IMR-90 (cell line): Measurements from ENCODE around the gene KRT73. TPM values are rescaled to one million over a fixed set of nuclear protein-coding genes. Genes with fewer than 3 reads are reported as not detected.

ENCODE experiments used
- ATAC-seq: fragments of 200-7000 bp; cut with Tn5 transposase; 2 replicates; pipeline ENCODE4 v1.9.1; 2020; ENCODE audit warnings: low read depth, mild to moderate bottlenecking, moderate library complexity
- BruUV-seq: library from RNA; stranded (reverse); fragments of 400-500 nt; replicated peaks from 2 replicates; lab custom pipeline; 2021; lab: Mats Ljungman, UMichigan
- CTCF ChIA-PET: fragments of 300-600 bp; formaldehyde crosslinking; extraction: SDS; loops from one replicate; lab custom pipeline; 2021; ENCODE audit warnings: antibody characterized with exemption; lab: Yijun Ruan, JAX
- POLR2A ChIA-PET: fragments of 300-600 bp; sonication (Branson Sonifier 250); formaldehyde crosslinking; loops from one replicate; lab custom pipeline; 2022; ENCODE audit warnings: antibody characterized with exemption; ENCODE audit not compliant: unreplicated experiment; lab: Charles Lee
- DNase-seq: peaks from one replicate; pipeline ENCODE4 v3.0.0; 2013
- H2AFZ ChIP-seq: replicated peaks from 2 replicates; pipeline ENCODE3; 2013; ENCODE audit warnings: low read length, mild to moderate bottlenecking; ENCODE audit not compliant: poor library complexity
- H2AK5ac ChIP-seq: 2 replicates; pipeline ENCODE4 v1.6.1; 2013; ENCODE audit warnings: low read depth, low read length, inconsistent platforms
- H2AK9ac ChIP-seq: replicated peaks from 2 replicates; pipeline ENCODE3; 2013; ENCODE audit warnings: mild to moderate bottlenecking, low read depth, low read length, moderate library complexity; ENCODE audit not compliant: poor library complexity
- H2BK120ac ChIP-seq: 2 replicates; pipeline ENCODE4 v1.6.1; 2013; ENCODE audit warnings: low read depth, low read length, inconsistent platforms
- H2BK15ac ChIP-seq: 3 replicates; pipeline ENCODE4 v1.6.1; 2013; ENCODE audit warnings: low read depth, low read length, inconsistent platforms
- H2BK20ac ChIP-seq: 2 replicates; pipeline ENCODE4 v1.6.1; 2013; ENCODE audit warnings: low read depth, mild to moderate bottlenecking, inconsistent platforms, low read length, moderate library complexity
- H2BK5ac ChIP-seq: 2 replicates; pipeline ENCODE4 v1.6.1; 2013; ENCODE audit warnings: mild to moderate bottlenecking, low read depth, low read length, inconsistent platforms; ENCODE audit not compliant: poor library complexity, severe bottlenecking
- H3K14ac ChIP-seq: replicated peaks from 2 replicates; pipeline ENCODE4 v1.6.1; 2013; ENCODE audit warnings: low read depth, low read length, inconsistent platforms
- H3K18ac ChIP-seq: 2 replicates; pipeline ENCODE4 v1.6.1; 2013; ENCODE audit warnings: low read depth, low read length, control low read depth
- H3K23ac ChIP-seq: 2 replicates; pipeline ENCODE4 v1.6.1; 2013; ENCODE audit warnings: low read depth, low read length, inconsistent platforms
- H3K27ac ChIP-seq: 2 replicates; pipeline ENCODE4 v1.5.1; 2013; ENCODE audit warnings: mild to moderate bottlenecking, control low read depth, low read length; ENCODE audit not compliant: insufficient read depth
- H3K27me3 ChIP-seq: 2 replicates; pipeline ENCODE4 v1.6.1; 2013; ENCODE audit warnings: low read length; ENCODE audit not compliant: control insufficient read depth, insufficient read depth
- H3K36me3 ChIP-seq: 2 replicates; pipeline ENCODE4 v1.6.1; 2013; ENCODE audit warnings: low read length, mixed read lengths; ENCODE audit not compliant: control insufficient read depth, insufficient read depth
- H3K4ac ChIP-seq: 2 replicates; pipeline ENCODE4 v1.6.1; 2013; ENCODE audit warnings: low read depth, low read length, inconsistent platforms
- H3K4me1 ChIP-seq: 2 replicates; pipeline ENCODE4 v1.6.1; 2013; ENCODE audit warnings: low read length, mixed read lengths; ENCODE audit not compliant: control insufficient read depth, insufficient read depth
- H3K4me2 ChIP-seq: 2 replicates; pipeline ENCODE4 v1.6.1; 2013; ENCODE audit warnings: low read depth, mild to moderate bottlenecking, control low read depth, low read length, moderate library complexity
- H3K4me3 ChIP-seq: 2 replicates; pipeline ENCODE4 v1.5.1; 2013; ENCODE audit warnings: low read depth, mild to moderate bottlenecking, control low read depth, low read length, moderate library complexity; ENCODE audit not compliant: insufficient read depth
- H3K56ac ChIP-seq: 2 replicates; pipeline ENCODE4 v1.6.1; 2013; ENCODE audit warnings: low read length, inconsistent platforms; ENCODE audit not compliant: insufficient read depth; ENCODE audit errors: extremely low read depth
- H3K79me1 ChIP-seq, 2 experiments: 2 replicates each; pipeline ENCODE4 v1.6.1; 2013; ENCODE audit warnings: low read length in 2 of 2, inconsistent platforms in 1 of 2, low read depth in 1 of 2
- H3K9ac ChIP-seq: 2 replicates; pipeline ENCODE4 v1.6.1; 2013; ENCODE audit warnings: low read depth, low read length, control low read depth
- H3K9me1 ChIP-seq: 2 replicates; pipeline ENCODE4 v1.6.1; 2013; ENCODE audit warnings: low read length, inconsistent platforms; ENCODE audit not compliant: insufficient read depth
- H3K9me3 ChIP-seq: 2 replicates; pipeline ENCODE4 v1.6.1; 2013; ENCODE audit warnings: low read length; ENCODE audit not compliant: control insufficient read depth, insufficient read depth
- H4K20me1 ChIP-seq: 2 replicates; pipeline ENCODE4 v1.6.1; 2013; ENCODE audit warnings: low read length, inconsistent platforms; ENCODE audit not compliant: insufficient read depth
- H4K5ac ChIP-seq: 2 replicates; pipeline ENCODE4 v1.6.1; 2013; ENCODE audit warnings: mild to moderate bottlenecking, low read depth, low read length, control low read depth
- H4K8ac ChIP-seq, 2 experiments: 2 replicates each; pipeline ENCODE4 v1.6.1; 2013; ENCODE audit warnings: low read depth in 2 of 2, low read length in 2 of 2, control low read depth in 1 of 2, inconsistent platforms in 1 of 2
- H4K91ac ChIP-seq: 2 replicates; pipeline ENCODE4 v1.6.1; 2013; ENCODE audit warnings: low read depth, low read length, inconsistent platforms; ENCODE audit not compliant: insufficient read depth
- BHLHE40 ChIP-seq: fragments of 150-350 bp; IDR thresholded peaks from 2 replicates; pipeline ENCODE4 v1.6.1; 2016; ENCODE audit warnings: mild to moderate bottlenecking, low read depth, low read length
- CEBPB ChIP-seq: IDR thresholded peaks from 2 replicates; pipeline ENCODE4 v1.6.1; 2012; ENCODE audit warnings: low read depth, low read length, improper control_type of control experiment
- CHD1 ChIP-seq: IDR thresholded peaks from 2 replicates; pipeline ENCODE4 v1.6.1; 2012; ENCODE audit warnings: low read depth, low read length, improper control_type of control experiment
- CTCF ChIP-seq: conservative IDR thresholded peaks from 2 replicates; pipeline ENCODE4 v1.5.1; 2012; ENCODE audit warnings: mild to moderate bottlenecking, low read depth, low read length, improper control_type of control experiment
- ELK1 ChIP-seq: fragments of 150-350 bp; IDR thresholded peaks from 2 replicates; pipeline ENCODE4 v1.6.1; 2016; ENCODE audit warnings: low read depth, mild to moderate bottlenecking, low read length, moderate library complexity, borderline replicate concordance
- FOS ChIP-seq: fragments of 150-350 bp; IDR thresholded peaks from 2 replicates; pipeline ENCODE4 v1.6.1; 2016; ENCODE audit warnings: low read depth, low read length
- MAFK ChIP-seq: IDR thresholded peaks from 2 replicates; pipeline ENCODE4 v1.6.1; 2012; ENCODE audit warnings: low read depth, low read length, improper control_type of control experiment
- MAZ ChIP-seq: IDR thresholded peaks from 2 replicates; pipeline ENCODE4 v1.6.1; 2012; ENCODE audit warnings: low read depth, mild to moderate bottlenecking, low read length, improper control_type of control experiment, moderate library complexity, borderline replicate concordance
- MXI1 ChIP-seq: IDR thresholded peaks from 2 replicates; pipeline ENCODE4 v1.6.1; 2012; ENCODE audit warnings: low read depth, mild to moderate bottlenecking, low read length, moderate library complexity, borderline replicate concordance
- NFE2L2 ChIP-seq: fragments of 150-350 bp; IDR thresholded peaks from 2 replicates; pipeline ENCODE4 v1.6.1; 2016; ENCODE audit warnings: low read depth, mild to moderate bottlenecking, low read length
- POLR2A ChIP-seq: IDR thresholded peaks from 2 replicates; pipeline ENCODE4 v1.6.1; 2012; ENCODE audit warnings: mild to moderate bottlenecking, low read depth, low read length
- RAD21 ChIP-seq: IDR thresholded peaks from 2 replicates; pipeline ENCODE4 v1.6.1; 2012; ENCODE audit warnings: low read length, improper control_type of control experiment
- RCOR1 ChIP-seq: IDR thresholded peaks from 2 replicates; pipeline ENCODE4 v1.6.1; 2012; ENCODE audit warnings: mild to moderate bottlenecking, low read length, improper control_type of control experiment; ENCODE audit not compliant: insufficient replicate concordance
- RFX5 ChIP-seq: IDR thresholded peaks from 2 replicates; pipeline ENCODE4 v1.8.0; 2012; ENCODE audit warnings: low read depth, mild to moderate bottlenecking, low read length, moderate library complexity
- SMC3 ChIP-seq: fragments of 150-350 bp; IDR thresholded peaks from 2 replicates; pipeline ENCODE4 v1.6.1; 2016; ENCODE audit warnings: low read depth, mild to moderate bottlenecking, antibody characterized with exemption, low read length, moderate library complexity
- USF2 ChIP-seq: fragments of 150-350 bp; IDR thresholded peaks from 2 replicates; pipeline ENCODE4 v1.6.1; 2017; ENCODE audit warnings: mild to moderate bottlenecking, antibody characterized with exemption, low read length, low read depth
- WGBS, 2 experiments: methylation state at CpG; one replicate each; pipeline versions ENCODE4 v1.1.5 to v1.1.7; 2013; ENCODE audit warnings: missing lambda C conversion rate in 2 of 2; ENCODE audit not compliant: insufficient read length in 1 of 2; ENCODE audit errors: extremely low coverage in 2 of 2; 5-methylcytosine and 5-hydroxymethylcytosine counted together
- dilution Hi-C: fragments of 300-500 bp; cut with HindIII; formaldehyde crosslinking; loops from one replicate; pipeline ENCODE4 v1.14.3; 2018; ENCODE audit warnings: low sequenced_read_pairs; ENCODE audit not compliant: unreplicated experiment
- in situ Hi-C: fragments of 300-500 bp; cut with MboI; formaldehyde crosslinking; loops from 3 replicates; pipeline ENCODE4 v1.14.3; 2019; ENCODE audit warnings: low sequenced_read_pairs, inconsistent platforms, mixed read lengths
- intact Hi-C: fragments of 100-400 bp; cut with micrococcal nuclease; formaldehyde crosslinking; loops from 2 replicates; pipeline ENCODE4 v1.10.0; 2022
- polyA plus RNA-seq, 3 experiments: library from polyadenylated mRNA; depleted of rRNA; stranded (reverse); fragments of >200 nt; gene quantifications; 2 replicates each; pipeline ENCODE4 v1.2.3, GENCODE V29; 2012; ENCODE audit warnings: low replicate concordance in 1 of 3
- total RNA-seq: library from RNA; depleted of rRNA; stranded (reverse); fragments of >200 nt; gene quantifications from 2 replicates; pipeline ENCODE4 v1.2.3, GENCODE V29; 2012

Gene KRT73
- total and polyA plus RNA-seq, 2 of the 4 experiments (the other 2 are of a cell fraction) = not detected

GRCh38 chr12:52632656-52633055, 14.3 kb upstream of the KRT73 start:
- H3K23ac ChIP-seq = no peak overlapping the region
- no peak overlapping the region for H2BK120ac ChIP-seq
- no peak overlapping the region for H2AK9ac ChIP-seq
- no peak overlapping the region for H4K8ac ChIP-seq
- in situ Hi-C loops = no loop called here
- no peak overlapping the region for H4K91ac ChIP-seq
- dilution Hi-C loops = no loop called here
- no peak overlapping the region for H2BK5ac ChIP-seq
- WGBS, 2 experiments = no CpG with 5 or more reads among the region's 4 CpGs
- TF ChIP-seq FOS = no peak
- no peak for TF ChIP-seq MXI1
- TF ChIP-seq USF2 = no peak
- no peak for TF ChIP-seq MAFK
- no peak for TF ChIP-seq CEBPB
- no peak for TF ChIP-seq RCOR1
- TF ChIP-seq RAD21 = no peak
- TF ChIP-seq NFE2L2 = no peak
- no peak for TF ChIP-seq MAZ
- no peak for TF ChIP-seq ELK1
- TF ChIP-seq POLR2A = no peak
- TF ChIP-seq CTCF = no peak
- no peak for TF ChIP-seq CHD1
- no peak for TF ChIP-seq SMC3
- no peak for TF ChIP-seq RFX5
- no peak for TF ChIP-seq BHLHE40
- H3K9ac ChIP-seq = no peak overlapping the region
- H3K4ac ChIP-seq = no peak overlapping the region
- H2BK20ac ChIP-seq = no peak overlapping the region
- H4K5ac ChIP-seq = no peak overlapping the region
- H3K4me1 ChIP-seq = no peaks in the 10 kb centered on the region
- POLR2A ChIA-PET = no interaction called here
- H3K79me1 ChIP-seq = no peaks in the 10 kb centered on the region
- H3K18ac ChIP-seq = no peak overlapping the region
- no peaks in the 10 kb centered on the region for H3K36me3 ChIP-seq
- no peaks in the 10 kb centered on the region; the same call in 1 of the 2 replicates for H4K20me1 ChIP-seq
- ATAC-seq = no peak
- no peak overlapping the region for H3K27ac ChIP-seq
- CTCF ChIA-PET = no interaction called here
- H2BK15ac ChIP-seq = no peak overlapping the region
- no TSS peak for BruUV-seq
- no peak overlapping the region for H3K56ac ChIP-seq
- H2AFZ ChIP-seq = no peak overlapping the region
- DNase-seq = no peak
- H3K9me1 ChIP-seq = no peaks in the 10 kb centered on the region
- H3K14ac ChIP-seq = no peak overlapping the region
- peaks cover 11% of the 10 kb centered on the region for H3K27me3 ChIP-seq
- H2AK5ac ChIP-seq = no peak overlapping the region
- H3K9me3 ChIP-seq = no peaks in the 10 kb centered on the region
- H3K4me3 ChIP-seq = no peak overlapping the region
- intact Hi-C loops = no loop called here
- H3K4me2 ChIP-seq = no peak overlapping the region
